ENCODE measurements around the gene DSG1.
"Not testable (repeated sequence)": the region's sequence is repeated elsewhere in the genome, so short reads cannot be mapped to it uniquely, and the experiment has no call there.

The DSG1 gene

DNA sequence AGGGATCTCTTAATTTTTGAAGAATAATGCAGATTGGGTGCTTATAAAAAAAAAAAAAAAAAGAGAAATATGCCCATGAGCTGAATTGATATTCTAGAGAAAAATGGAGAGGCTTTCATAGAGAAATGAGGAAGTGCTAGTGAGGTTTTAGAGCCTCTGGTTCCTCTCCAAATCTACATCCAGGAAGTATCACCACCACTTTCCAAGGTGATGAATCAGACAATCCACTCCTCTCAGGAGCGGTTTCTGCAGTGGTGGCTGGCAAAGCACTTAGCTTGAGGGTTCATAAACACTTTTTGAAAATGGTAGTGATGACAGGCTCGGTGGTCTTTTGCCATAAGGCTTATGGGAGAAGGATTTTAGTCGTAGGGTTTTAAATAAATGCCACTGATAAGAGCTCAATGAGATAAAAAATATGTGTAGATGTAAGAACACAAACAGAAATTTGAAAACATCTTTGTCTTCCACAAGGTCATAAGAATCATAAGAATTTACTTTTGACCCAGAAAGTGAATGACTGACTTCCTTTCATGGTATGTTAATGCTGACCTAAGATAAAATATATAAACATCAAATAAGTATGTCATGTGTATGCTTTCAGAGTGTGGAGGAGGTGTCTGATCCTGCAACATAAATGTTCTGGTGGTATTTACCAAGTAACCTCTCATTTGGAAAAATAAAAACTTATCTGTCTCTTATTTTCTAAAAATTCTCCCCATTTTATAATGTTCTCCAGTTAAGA, 42.1 kb upstream of the DSG1 start:
- in situ Hi-C loops (cut with MboI; ENCODE audit: low sequenced_read_pairs, unreplicated experiment): no loop called here
- DNase-seq (ENCODE audit: low spot score): no peak
- TF ChIP-seq, protein P1, sequence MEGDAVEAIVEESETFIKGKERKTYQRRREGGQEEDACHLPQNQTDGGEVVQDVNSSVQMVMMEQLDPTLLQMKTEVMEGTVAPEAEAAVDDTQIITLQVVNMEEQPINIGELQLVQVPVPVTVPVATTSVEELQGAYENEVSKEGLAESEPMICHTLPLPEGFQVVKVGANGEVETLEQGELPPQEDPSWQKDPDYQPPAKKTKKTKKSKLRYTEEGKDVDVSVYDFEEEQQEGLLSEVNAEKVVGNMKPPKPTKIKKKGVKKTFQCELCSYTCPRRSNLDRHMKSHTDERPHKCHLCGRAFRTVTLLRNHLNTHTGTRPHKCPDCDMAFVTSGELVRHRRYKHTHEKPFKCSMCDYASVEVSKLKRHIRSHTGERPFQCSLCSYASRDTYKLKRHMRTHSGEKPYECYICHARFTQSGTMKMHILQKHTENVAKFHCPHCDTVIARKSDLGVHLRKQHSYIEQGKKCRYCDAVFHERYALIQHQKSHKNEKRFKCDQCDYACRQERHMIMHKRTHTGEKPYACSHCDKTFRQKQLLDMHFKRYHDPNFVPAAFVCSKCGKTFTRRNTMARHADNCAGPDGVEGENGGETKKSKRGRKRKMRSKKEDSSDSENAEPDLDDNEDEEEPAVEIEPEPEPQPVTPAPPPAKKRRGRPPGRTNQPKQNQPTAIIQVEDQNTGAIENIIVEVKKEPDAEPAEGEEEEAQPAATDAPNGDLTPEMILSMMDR (IDR thresholded peaks at IDR 0.05; ENCODE audit: borderline replicate concordance, control extremely low read depth, extremely low read depth, insufficient read depth, missing control alignments): no peak

DNA sequence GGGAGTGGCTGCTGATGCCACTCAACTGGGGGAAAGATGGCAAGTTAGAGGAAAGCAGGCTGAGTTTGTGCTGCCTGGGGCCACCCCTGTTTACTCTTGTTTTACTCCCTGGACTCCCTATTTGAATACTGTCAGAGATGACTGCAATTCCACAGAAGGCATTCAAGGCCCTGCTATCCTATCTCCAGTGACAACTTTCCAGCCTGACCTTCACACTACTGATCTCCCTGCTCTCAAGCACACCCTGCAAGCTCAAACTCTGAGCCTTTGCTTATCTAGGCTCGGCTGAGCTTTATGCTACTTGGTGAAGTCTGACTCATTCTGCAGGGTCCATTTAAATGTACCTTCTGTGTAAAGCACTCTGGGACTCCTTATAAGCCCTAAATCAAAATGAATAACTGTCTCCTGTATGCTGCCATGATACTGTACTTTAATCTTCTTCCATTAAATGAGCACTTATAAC, 39.3 kb upstream of the DSG1 start:
- TF ChIP-seq, protein P1 (IDR thresholded peaks at IDR 0.05; ENCODE audit: borderline replicate concordance, control extremely low read depth, extremely low read depth, insufficient read depth, missing control alignments): no peak
- in situ Hi-C loops (cut with MboI; ENCODE audit: low sequenced_read_pairs, unreplicated experiment): no loop called here
- DNase-seq (ENCODE audit: low spot score): no peak

DNA sequence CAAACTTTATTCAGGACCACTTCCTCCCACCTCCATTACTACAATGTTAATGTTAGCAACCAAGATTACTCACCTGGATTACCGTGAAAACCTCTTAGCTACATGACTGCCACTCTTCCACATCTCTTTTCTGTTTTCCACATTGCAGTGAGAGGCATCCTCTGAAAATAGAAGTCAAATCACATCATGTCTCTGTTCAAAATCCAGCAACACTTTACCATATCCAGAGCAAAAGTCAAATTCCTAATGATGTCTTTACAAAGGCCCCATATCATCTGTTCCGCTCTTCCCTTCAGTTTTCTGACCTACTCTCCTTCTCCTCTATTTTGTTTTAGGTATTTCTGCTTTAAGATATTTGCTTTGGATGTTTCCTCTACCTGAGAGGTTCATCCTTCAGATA, 37.5 kb upstream of the DSG1 start:
- in situ Hi-C loops (cut with MboI; ENCODE audit: low sequenced_read_pairs, unreplicated experiment): no loop called here
- TF ChIP-seq, protein P1 (IDR thresholded peaks at IDR 0.05; ENCODE audit: borderline replicate concordance, control extremely low read depth, extremely low read depth, insufficient read depth, missing control alignments): no peak
- DNase-seq (ENCODE audit: low spot score): no peak

DNA sequence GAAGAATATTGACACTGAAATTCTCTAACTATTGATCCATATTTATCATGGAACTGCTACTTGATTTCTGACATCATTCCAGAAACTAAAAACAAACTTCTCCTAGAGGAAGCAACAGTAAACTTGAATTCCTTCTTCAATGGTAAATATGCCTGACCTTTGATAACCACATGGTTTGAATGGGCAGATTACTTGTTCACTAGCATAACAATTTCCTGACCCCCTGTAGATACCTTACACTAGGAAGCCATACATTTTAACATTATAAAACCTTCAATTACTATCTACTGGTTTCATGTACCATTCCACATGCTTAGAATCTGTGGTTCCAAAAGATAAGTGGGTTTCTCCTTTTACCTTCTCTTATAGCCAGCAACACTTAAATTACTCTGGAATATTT, 36.5 kb upstream of the DSG1 start:
- no peak for DNase-seq (ENCODE audit: low spot score)
- in situ Hi-C loops (cut with MboI; ENCODE audit: low sequenced_read_pairs, unreplicated experiment): no loop called here
- TF ChIP-seq, protein P1 (IDR thresholded peaks at IDR 0.05; ENCODE audit: borderline replicate concordance, control extremely low read depth, extremely low read depth, insufficient read depth, missing control alignments): no peak

DNA sequence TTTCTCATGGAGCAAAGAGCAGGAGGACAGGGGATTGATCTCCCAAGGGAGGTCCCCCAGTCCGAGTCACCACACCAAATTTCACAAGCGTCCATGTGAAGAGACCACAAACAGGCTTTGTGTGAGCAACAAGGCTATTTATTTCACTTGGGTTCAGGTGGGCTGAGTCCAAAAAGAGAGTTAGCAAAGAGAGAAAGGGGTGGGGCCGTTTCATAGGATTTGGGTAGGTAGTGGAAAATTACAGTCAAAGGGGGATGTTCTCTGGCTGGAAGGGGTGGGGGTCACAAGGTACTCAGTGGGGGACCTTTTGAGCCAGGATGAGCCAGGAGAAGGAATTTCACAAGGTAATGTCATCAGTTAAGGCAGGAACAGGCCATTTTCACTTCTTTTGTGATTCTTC, 28.5 kb upstream of the DSG1 start:
- DNase-seq (ENCODE audit: low spot score); in situ Hi-C loops (cut with MboI; ENCODE audit: low sequenced_read_pairs, unreplicated experiment): not testable (repeated sequence)

DNA sequence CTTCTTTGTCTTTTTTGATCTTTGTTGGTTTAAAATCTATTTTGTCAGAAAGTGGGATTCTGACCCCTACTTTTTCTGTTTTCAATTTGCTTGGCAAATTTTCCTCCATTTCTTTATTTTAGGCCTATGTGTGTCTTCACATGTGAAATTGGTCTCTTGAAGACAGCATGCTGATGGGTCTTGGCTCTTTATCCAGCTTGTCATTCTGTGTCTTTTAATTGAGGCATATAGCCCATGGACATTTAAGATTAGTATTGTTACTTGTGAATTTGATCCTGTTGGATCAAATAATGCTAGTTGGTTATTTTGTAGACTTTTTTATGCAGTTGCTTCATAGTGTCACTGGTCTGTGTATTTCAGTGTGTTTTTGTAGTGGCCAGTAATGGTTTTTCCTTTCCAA, 26.3 kb upstream of the DSG1 start:
- DNase-seq (ENCODE audit: low spot score): no peak
- TF ChIP-seq, protein P1 (IDR thresholded peaks at IDR 0.05; ENCODE audit: borderline replicate concordance, control extremely low read depth, extremely low read depth, insufficient read depth, missing control alignments): no peak
- in situ Hi-C loops (cut with MboI; ENCODE audit: low sequenced_read_pairs, unreplicated experiment): no loop called here

DNA sequence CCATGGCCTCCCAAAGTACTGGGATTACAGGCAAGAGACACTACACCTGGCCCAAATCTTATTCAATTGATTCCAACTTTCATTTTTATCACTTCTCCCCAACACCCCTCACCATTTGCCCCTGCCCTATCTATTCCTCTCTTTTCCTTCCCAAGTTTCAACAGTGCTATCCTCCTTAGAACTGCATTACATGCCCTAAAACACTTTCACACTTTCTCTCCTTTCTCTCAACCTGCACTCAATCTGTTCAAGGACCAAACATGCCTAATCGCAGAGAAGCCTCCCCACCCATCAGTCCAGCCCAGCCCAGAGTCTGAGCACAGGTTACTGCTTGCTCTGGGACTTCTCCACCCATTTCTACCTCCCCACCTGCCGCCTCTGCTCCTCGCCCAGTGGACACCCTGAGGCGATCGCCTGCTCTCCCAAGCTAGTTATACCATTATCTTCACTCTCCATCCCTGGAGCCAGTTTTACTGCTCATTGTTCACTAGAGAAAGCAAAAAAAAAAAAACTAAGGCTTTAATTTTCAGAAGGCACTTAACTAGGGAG, 23.7 kb upstream of the DSG1 start:
- no peak for DNase-seq (ENCODE audit: low spot score)
- TF ChIP-seq, protein P1 (IDR thresholded peaks at IDR 0.05; ENCODE audit: borderline replicate concordance, control extremely low read depth, extremely low read depth, insufficient read depth, missing control alignments): no peak
- in situ Hi-C loops (cut with MboI; ENCODE audit: low sequenced_read_pairs, unreplicated experiment): no loop called here

Data from GM13976 (cell line).